ENCODE measurements around the gene ETV6.

Gene ETV6

GRCh38 chr12:11722071-11722470 lies 72.6 kb downstream of the ETV6 start:
- no peak for DNase-seq

- no peak for DNase-seq
Measured at GRCh38 chr12:11722578-11723138, 73.2 kb downstream of the ETV6 start.

- DNase-seq: no peak
Measured at GRCh38 chr12:11723993-11724392, 74.5 kb downstream of the ETV6 start.

GRCh38 chr12:11724888-11725311 lies 75.4 kb downstream of the ETV6 start:
- no peak for DNase-seq

GRCh38 chr12:11725686-11726085 lies 76.2 kb downstream of the ETV6 start:
- no peak for DNase-seq

GRCh38 chr12:11726659-11727058 lies 77.2 kb downstream of the ETV6 start:
- no peak for DNase-seq

GRCh38 chr12:11727133-11727664 lies 77.7 kb downstream of the ETV6 start:
- DNase-seq: no peak

GRCh38 chr12:11728154-11728755 lies 78.8 kb downstream of the ETV6 start:
- no peak for DNase-seq

GRCh38 chr12:11729008-11729407 lies 79.5 kb downstream of the ETV6 start:
- no peak for DNase-seq

- DNase-seq: no peak
Measured at GRCh38 chr12:11729439-11730150, 80.1 kb downstream of the ETV6 start.

- no peak for DNase-seq
Measured at GRCh38 chr12:11730299-11731041, 81.0 kb downstream of the ETV6 start.

GRCh38 chr12:11731042-11731357 lies 81.5 kb downstream of the ETV6 start:
- DNase-seq: no peak

- no peak for DNase-seq
Measured at GRCh38 chr12:11731455-11731854, 82.0 kb downstream of the ETV6 start.

GRCh38 chr12:11732023-11732422 lies 82.5 kb downstream of the ETV6 start:
- no peak for DNase-seq

- no peak for DNase-seq
Measured at GRCh38 chr12:11732715-11733114, 83.2 kb downstream of the ETV6 start.

- no peak for DNase-seq
Measured at GRCh38 chr12:11734580-11735180, 85.2 kb downstream of the ETV6 start.

- no peak for DNase-seq
Measured at GRCh38 chr12:11738450-11738849, 89.0 kb downstream of the ETV6 start.

- DNase-seq: no peak
Measured at GRCh38 chr12:11739980-11740577, 90.6 kb downstream of the ETV6 start.

GRCh38 chr12:11741434-11742092 lies 92.1 kb downstream of the ETV6 start:
- DNase-seq: no peak

- DNase-seq: no peak
Measured at GRCh38 chr12:11743423-11744409, 94.2 kb downstream of the ETV6 start.

GRCh38 chr12:11744410-11744801 lies 94.9 kb downstream of the ETV6 start:
- DNase-seq: no peak

Data from right hindlimb (tissue), 1 donor.